Adrenal gland (tissue), 5 donors: Measurements from ENCODE around the gene SUSD1.

ENCODE experiments used
- POLR2A ChIP-seq, 2 donors: fragments of 450-650 bp; IDR thresholded peaks; one replicate each; pipeline ENCODE4 v1.6.1; 2017; ENCODE audit warnings: antibody characterized with exemption in 2 of 2, mild to moderate bottlenecking in 2 of 2, moderate library complexity in 1 of 2
- TF ChIP-seq, protein P1 (sequence below), 6 experiments: fragments of 450-650 bp in 4 of 6; fragments of 200-600 bp in 2 of 6; sonication (generic) in 1 of 6; IDR thresholded peaks; 1 replicate in 5 of 6; 2 replicates in 1 of 6; pipeline versions ENCODE4 v1.5.1 to v1.8.0; 2016 to 2021; ENCODE audit warnings: antibody characterized with exemption in 6 of 6, mild to moderate bottlenecking in 2 of 6, moderate library complexity in 1 of 6
- donor health status: DM: no; HTN: no; CAD: no.

GRCh38 chr9:112072721-112073638, 102.1 kb downstream of the SUSD1 start:
- TF ChIP-seq POLR2A (IDR thresholded peaks at IDR 0.05) = no peak
- TF ChIP-seq, protein P1, sequence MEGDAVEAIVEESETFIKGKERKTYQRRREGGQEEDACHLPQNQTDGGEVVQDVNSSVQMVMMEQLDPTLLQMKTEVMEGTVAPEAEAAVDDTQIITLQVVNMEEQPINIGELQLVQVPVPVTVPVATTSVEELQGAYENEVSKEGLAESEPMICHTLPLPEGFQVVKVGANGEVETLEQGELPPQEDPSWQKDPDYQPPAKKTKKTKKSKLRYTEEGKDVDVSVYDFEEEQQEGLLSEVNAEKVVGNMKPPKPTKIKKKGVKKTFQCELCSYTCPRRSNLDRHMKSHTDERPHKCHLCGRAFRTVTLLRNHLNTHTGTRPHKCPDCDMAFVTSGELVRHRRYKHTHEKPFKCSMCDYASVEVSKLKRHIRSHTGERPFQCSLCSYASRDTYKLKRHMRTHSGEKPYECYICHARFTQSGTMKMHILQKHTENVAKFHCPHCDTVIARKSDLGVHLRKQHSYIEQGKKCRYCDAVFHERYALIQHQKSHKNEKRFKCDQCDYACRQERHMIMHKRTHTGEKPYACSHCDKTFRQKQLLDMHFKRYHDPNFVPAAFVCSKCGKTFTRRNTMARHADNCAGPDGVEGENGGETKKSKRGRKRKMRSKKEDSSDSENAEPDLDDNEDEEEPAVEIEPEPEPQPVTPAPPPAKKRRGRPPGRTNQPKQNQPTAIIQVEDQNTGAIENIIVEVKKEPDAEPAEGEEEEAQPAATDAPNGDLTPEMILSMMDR (IDR thresholded peaks at IDR 0.05) = no peak
